GM12892 (cell line): ENCODE results near the gene TRAPPC4.

Experiments used
- POLR2A ChIP-seq: IDR thresholded peaks from 2 replicates; pipeline ENCODE4 v1.6.1; 2011; ENCODE audit warnings: low read depth, low read length, control low read depth
- POLR2AphosphoS5 ChIP-seq: IDR thresholded peaks from 2 replicates; pipeline ENCODE4 v1.6.1; 2011; ENCODE audit warnings: low read depth, low read length, control low read depth
- TAF1 ChIP-seq: IDR thresholded peaks from 2 replicates; pipeline ENCODE4 v1.6.1; 2011; ENCODE audit warnings: low read depth, mild to moderate bottlenecking, control low read depth, low read length, borderline replicate concordance

- TF ChIP-seq POLR2A (no peak), POLR2AphosphoS5 (no peak), TAF1 (no peak)
Observed at GRCh38 chr11:119019996-119020395, 1.4 kb downstream of the TRAPPC4 start.
